Natural killer cell (primary cell): ENCODE measurements around the gene CSMD2. TPM values are rescaled to one million over a fixed set of nuclear protein-coding genes. Genes with fewer than 3 reads are reported as not detected.

ENCODE experiments used
- ATAC-seq, 3 donors: fragments of 150-1000 bp in 2 of 3; fragments of 200-7000 bp in 1 of 3; cut with Tn5 transposase; 1 replicate in 1 of 3; 2 replicates in 2 of 3; pipeline ENCODE4 v1.10.0; 2021; ENCODE audit warnings: mild to moderate bottlenecking in 2 of 3, moderate library complexity in 2 of 3
- DNase-seq, 2 donors: peaks; one replicate each; pipeline versions ENCODE4 v3.0.0 to v3.0.0-alpha.2; 2013 to 2021; ENCODE audit warnings: mixed read lengths in 1 of 2
- H3K27ac ChIP-seq: one replicate; pipeline ENCODE4 v1.5.1; 2013; ENCODE audit warnings: mild to moderate bottlenecking, low read length
- H3K27me3 ChIP-seq: one replicate; pipeline ENCODE4 v1.6.1; 2013; ENCODE audit warnings: low read length; ENCODE audit not compliant: control insufficient read depth, insufficient read depth
- H3K36me3 ChIP-seq: one replicate; pipeline ENCODE4 v1.6.1; 2013; ENCODE audit warnings: low read length; ENCODE audit not compliant: control insufficient read depth, insufficient read depth
- H3K4me1 ChIP-seq: one replicate; pipeline ENCODE4 v1.6.1; 2013; ENCODE audit warnings: low read length; ENCODE audit not compliant: control insufficient read depth, insufficient read depth
- H3K4me3 ChIP-seq: one replicate; pipeline ENCODE4 v1.5.1; 2013; ENCODE audit warnings: low read length
- H3K9me3 ChIP-seq: one replicate; pipeline ENCODE4 v1.6.1; 2013; ENCODE audit warnings: low read length; ENCODE audit not compliant: control insufficient read depth, insufficient read depth
- H3K27ac Mint-ChIP-seq, 2 donors: one replicate each; pipeline ENCODE4 v1.8.0; 2022; ENCODE audit warnings: mild to moderate bottlenecking in 2 of 2, mixed read lengths in 2 of 2, moderate library complexity in 1 of 2
- H3K27me3 Mint-ChIP-seq, 2 donors: one replicate each; pipeline ENCODE4 v1.8.0; 2022; ENCODE audit warnings: low read depth in 2 of 2, mixed read lengths in 2 of 2
- H3K36me3 Mint-ChIP-seq: one replicate; pipeline ENCODE4 v1.8.0; 2022; ENCODE audit warnings: mixed read lengths
- H3K4me1 Mint-ChIP-seq, 2 donors: one replicate each; pipeline ENCODE4 v1.8.0; 2022; ENCODE audit warnings: mixed read lengths in 2 of 2
- H3K4me3 Mint-ChIP-seq: one replicate; pipeline ENCODE4 v1.8.0; 2022; ENCODE audit warnings: mild to moderate bottlenecking, moderate library complexity, mixed read lengths
- H3K9me3 Mint-ChIP-seq, 2 donors: one replicate each; pipeline ENCODE4 v1.8.0; 2022; ENCODE audit warnings: mixed read lengths in 2 of 2
- CTCF ChIP-seq: fragments of 200-600 bp; IDR thresholded peaks from one replicate; pipeline ENCODE4 v1.8.0; 2022; ENCODE audit warnings: antibody characterized with exemption
- WGBS: methylation state at CpG from one replicate; pipeline ENCODE4 v1.1.7; 2013; ENCODE audit warnings: missing lambda C conversion rate; ENCODE audit not compliant: insufficient coverage; 5-methylcytosine and 5-hydroxymethylcytosine counted together
- intact Hi-C: fragments of 100-400 bp; cut with micrococcal nuclease; formaldehyde crosslinking; loops from one replicate; pipeline ENCODE4 v1.14.2; 2022
- total RNA-seq, 4 donors: library from RNA; stranded (reverse); fragments of 120-200 nt in 1 of 4; gene quantifications; one replicate each; pipeline versions ENCODE4 v1.2.3 to v1.2.4, GENCODE V29; 2013 to 2022

CSMD2 gene
- total RNA-seq, 3 donors from 2014 or later (not counting 1 experiment from before 2014, with no cell fraction given): not detected

GRCh38 chr1:33529957-33530356 is 635.1 kb downstream of the CSMD2 start:
- H3K4me1 Mint-ChIP-seq: no peaks in the 10 kb centered on the region
- TF ChIP-seq CTCF: no peak

DNA sequence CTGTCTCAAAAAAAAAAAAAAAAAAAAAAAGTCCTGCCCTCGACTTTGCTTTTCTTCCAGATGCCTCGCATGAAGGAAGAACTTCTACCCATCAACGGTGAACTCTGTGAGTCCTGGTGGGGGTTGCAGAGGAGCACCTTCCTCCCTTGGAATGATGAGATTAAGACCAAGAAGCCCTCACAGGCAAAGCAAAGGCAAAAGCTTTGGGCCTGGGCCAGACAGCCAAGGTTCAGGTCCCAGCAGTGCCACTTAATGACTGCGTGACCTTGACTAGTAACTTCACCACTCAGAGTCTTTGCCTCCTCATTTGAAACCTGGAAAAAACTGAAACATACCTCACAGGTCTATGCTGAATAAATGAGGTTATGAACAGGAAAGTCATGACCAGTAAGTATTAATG is 637.1 kb downstream of the CSMD2 start:
- Histone ChIP-seq H3K4me3 (no peak overlapping the region), H3K27me3 (peaks cover 6% of the 10 kb centered on the region), H3K4me1 (no peaks in the 10 kb centered on the region), H3K9me3 (no peaks in the 10 kb centered on the region), H3K36me3 (no peaks in the 10 kb centered on the region), H3K27ac (no peak overlapping the region)
- peaks cover 21 to 52% of the 10 kb centered on the region in 2 donors for H3K27me3 Mint-ChIP-seq
- no peak overlapping the region for H3K27ac Mint-ChIP-seq
- no peak overlapping the region for H3K4me3 Mint-ChIP-seq
- WGBS: 100% methylated on average over 1 of the region's 4 CpGs
- ATAC-seq: no peak
- no peaks in the 10 kb centered on the region for H3K4me1 Mint-ChIP-seq
- no peak for DNase-seq
- intact Hi-C loops: no loop called here
- TF ChIP-seq CTCF: no peak
- no peaks in the 10 kb centered on the region for H3K9me3 Mint-ChIP-seq
- H3K36me3 Mint-ChIP-seq: no peaks in the 10 kb centered on the region

More at GRCh38 chr1:33529957-33530356, 635.1 kb downstream of the CSMD2 start:
- ATAC-seq (no peak), DNase-seq (no peak)
- WGBS: no CpG with 5 or more reads among the region's 1 CpG
- no peaks in the 10 kb centered on the region for H3K4me1 ChIP-seq
- H3K36me3 ChIP-seq: no peaks in the 10 kb centered on the region
- H3K27ac Mint-ChIP-seq: no peak overlapping the region
- intact Hi-C loops: no loop called here
- peaks cover 17 to 39% of the 10 kb centered on the region in 2 donors for H3K27me3 Mint-ChIP-seq
- H3K27me3 ChIP-seq: peaks cover 6% of the 10 kb centered on the region
- no peaks in the 10 kb centered on the region for H3K9me3 Mint-ChIP-seq
- H3K4me3 ChIP-seq: no peak overlapping the region
- H3K9me3 ChIP-seq: no peaks in the 10 kb centered on the region
- H3K27ac ChIP-seq: no peak overlapping the region
- no peak overlapping the region for H3K4me3 Mint-ChIP-seq
- H3K36me3 Mint-ChIP-seq: no peaks in the 10 kb centered on the region

GRCh38 chr1:33524586-33524985 is 640.4 kb downstream of the CSMD2 start:
- Histone ChIP-seq H3K36me3 (no peaks in the 10 kb centered on the region), H3K9me3 (no peaks in the 10 kb centered on the region), H3K27me3 (peaks cover 4% of the 10 kb centered on the region), H3K4me3 (no peak overlapping the region), H3K4me1 (no peaks in the 10 kb centered on the region), H3K27ac (no peak overlapping the region)
- Mint-ChIP-seq H3K4me1 (no peaks in the 10 kb centered on the region), H3K4me3 (no peak overlapping the region), H3K27me3 (peaks cover 24 to 48% of the 10 kb centered on the region in 2 donors), H3K36me3 (no peaks in the 10 kb centered on the region), H3K9me3 (no peaks in the 10 kb centered on the region), H3K27ac (no peak overlapping the region)
- intact Hi-C loops: no loop called here
- TF ChIP-seq CTCF: no peak
- ATAC-seq (no peak), DNase-seq (no peak)
- WGBS: 88% methylated on average over 3 of the region's 3 CpGs

- no peaks in the 10 kb centered on the region for H3K9me3 Mint-ChIP-seq
- TF ChIP-seq CTCF: no peak
- WGBS: 80% methylated on average over 26 of the region's 27 CpGs
- H3K36me3 ChIP-seq: no peaks in the 10 kb centered on the region
- H3K27ac ChIP-seq: no peak overlapping the region
- no peaks in the 10 kb centered on the region for H3K4me1 ChIP-seq
- no peaks in the 10 kb centered on the region for H3K9me3 ChIP-seq
- no peaks in the 10 kb centered on the region for H3K36me3 Mint-ChIP-seq
- no peak overlapping the region for H3K27ac Mint-ChIP-seq
- intact Hi-C loops: no loop called here
- H3K4me1 Mint-ChIP-seq: no peaks in the 10 kb centered on the region
- H3K27me3 Mint-ChIP-seq: peaks cover 18 to 31% of the 10 kb centered on the region in 2 donors
- H3K4me3 Mint-ChIP-seq: no peak overlapping the region
- no peak overlapping the region for H3K4me3 ChIP-seq
- no peaks in the 10 kb centered on the region for H3K27me3 ChIP-seq
- DNase-seq (no peak), ATAC-seq (no peak)
Measured at GRCh38 chr1:33519240-33519884, 645.7 kb downstream of the CSMD2 start.
